Measurements from ENCODE around the gene GTF3C4. TPM values are rescaled to one million over a fixed set of nuclear protein-coding genes. Genes with fewer than 3 reads are reported as not detected.

The GTF3C4 gene
- total RNA-seq, 1 experiment from 2014 or later: 42.5 TPM

DNA sequence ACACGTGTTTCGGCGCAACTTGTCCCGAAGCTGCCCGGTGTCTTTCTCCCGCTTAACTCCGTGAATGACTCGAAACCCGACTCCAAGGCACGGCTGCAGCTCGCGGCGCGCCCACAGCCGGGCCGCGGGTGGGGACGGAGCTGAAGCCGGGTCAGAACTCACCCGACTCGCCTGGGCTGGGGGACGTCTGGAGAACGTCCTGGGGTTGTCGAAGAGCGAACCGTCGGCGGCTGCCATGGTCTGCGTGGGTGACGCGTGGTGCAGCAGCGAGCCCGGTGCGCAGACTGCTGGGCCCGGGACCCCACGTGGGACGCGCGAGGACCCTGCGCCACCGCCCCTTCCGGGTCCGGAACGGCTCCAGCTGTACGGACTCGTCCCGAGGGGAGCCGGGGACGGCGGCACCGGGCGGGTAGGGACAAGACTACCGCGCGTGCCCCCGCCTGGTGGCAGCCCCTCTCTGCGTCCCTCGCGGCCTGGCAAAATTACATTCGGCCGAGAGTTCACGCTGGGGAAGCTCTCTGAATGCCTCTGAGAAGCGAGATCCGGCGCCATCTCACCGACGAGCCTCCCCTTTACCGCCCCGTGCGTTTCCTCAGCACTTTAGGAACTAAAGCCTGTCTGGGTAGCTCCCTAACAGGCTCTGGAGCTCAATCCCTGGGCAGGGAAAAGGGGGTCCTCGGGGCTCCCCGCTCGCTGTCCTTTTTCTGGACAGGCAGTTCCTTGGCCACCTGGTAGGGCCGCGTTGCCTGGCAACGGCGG is 387 bp upstream of the GTF3C4 start, which contains the start of gene DDX31:
Gene DDX31 (minus strand): TSS at position 286 of the 759 bp plus-strand sequence. CDS start 49 bp downstream, at position 237.
- no peak within 1 kb of the TSS for H3K23ac ChIP-seq (ENCODE audit: insufficient read length, low read depth, low read length)
- no peaks in the 10 kb centered on the region for H3K27me3 ChIP-seq (ENCODE audit: insufficient read depth, low read length)
- no peaks in the 10 kb centered on the region for H4K20me1 ChIP-seq (ENCODE audit: control insufficient read depth, insufficient read depth, insufficient read length)
- WGBS (ENCODE audit: extremely low coverage, insufficient read length, low lambda C conversion rate): no CpG with 5 or more reads among the region's 77 CpGs
- H2AK5ac ChIP-seq (ENCODE audit: insufficient read length, low read length): no peak within 1 kb of the TSS
- H2BK15ac ChIP-seq (ENCODE audit: low read depth, low read length): no peak within 1 kb of the TSS
- Mint-ChIP-seq H3K36me3 (ENCODE audit: insufficient read depth in 1 of 3, low read depth in 3 of 3) (peaks cover 13 to 26% (median 24%) of the 10 kb centered on the region in 3 experiments), H3K27ac (peak within 1 kb of the TSS; percentile 84 to 94 (median 92); a peak in 6 of 7 replicates), H3K9me3 (no peaks in the 10 kb centered on the region), H3K4me3 (peak within 1 kb of the TSS; percentile 92 to 94), H3K27me3 (ENCODE audit: low read depth) (no peaks in the 10 kb centered on the region), H3K4me1 (peaks cover 33 to 41% of the 10 kb centered on the region in 2 experiments)
- no peak within 1 kb of the TSS for H3K4ac ChIP-seq (ENCODE audit: low read depth, low read length)
- no peak within 1 kb of the TSS for H2BK20ac ChIP-seq (ENCODE audit: low read depth, low read length, poor library complexity, severe bottlenecking)
- H2BK120ac ChIP-seq (ENCODE audit: low read depth, low read length, poor library complexity, severe bottlenecking): no peak within 1 kb of the TSS
- peak within 1 kb of the TSS; percentile 90 for H3K14ac ChIP-seq (ENCODE audit: insufficient read depth, low read length)
- H2AFZ ChIP-seq (ENCODE audit: low read length): no peak within 1 kb of the TSS
- H4K91ac ChIP-seq (ENCODE audit: insufficient read length, low read depth, low read length): no peak within 1 kb of the TSS
- H3K79me2 ChIP-seq (ENCODE audit: insufficient read depth, low read length): peaks cover 38% of the 10 kb centered on the region; the same call in 1 of the 2 replicates
- no peak within 1 kb of the TSS for H2BK12ac ChIP-seq (ENCODE audit: insufficient read length, low read depth, low read length)
- H3K79me1 ChIP-seq (ENCODE audit: insufficient read depth, low read depth, low read length, poor library complexity, severe bottlenecking): peaks cover 1% of the 10 kb centered on the region
- H3K27ac ChIP-seq (ENCODE audit: insufficient read length, low read depth, low read length): peak within 1 kb of the TSS; percentile 29
- H4K5ac ChIP-seq (ENCODE audit: insufficient read length, low read depth, low read length): no peak within 1 kb of the TSS
- H3K9me3 ChIP-seq (ENCODE audit: control insufficient read depth, low read depth, low read length): no peaks in the 10 kb centered on the region
- H3K4me2 ChIP-seq (ENCODE audit: insufficient read depth, insufficient read length, low read length): peak within 1 kb of the TSS; percentile 81
- no peaks in the 10 kb centered on the region; the same call in 1 of the 2 replicates for H3K4me1 ChIP-seq (ENCODE audit: insufficient read depth, low read length)
- H3K56ac ChIP-seq (ENCODE audit: insufficient read length, low read depth, low read length): no peak within 1 kb of the TSS
- peak; percentile 84 for DNase-seq
- no peak within 1 kb of the TSS for H3T11ph ChIP-seq (ENCODE audit: low read length)
- peak within 1 kb of the TSS; percentile 75 for H3K9ac ChIP-seq (ENCODE audit: extremely low read depth, insufficient read length, low read length)
- peak within 1 kb of the TSS; percentile 78 for H3K18ac ChIP-seq (ENCODE audit: insufficient read length, low read depth, low read length)
- no peak for TF ChIP-seq CTCF (conservative IDR thresholded peaks at IDR 0.05)
- H4K8ac ChIP-seq (replicated peaks; ENCODE audit: insufficient read length, low read depth, low read length): no peak within 1 kb of the TSS
- no peak within 1 kb of the TSS for H2BK5ac ChIP-seq (ENCODE audit: insufficient read length, low read length)
- H3K23me2 ChIP-seq (ENCODE audit: insufficient read length, low read depth, low read length, poor library complexity, severe bottlenecking): peaks cover 5% of the 10 kb centered on the region

All from H9 (cell line).